OCI-LY7 (cell line): ENCODE measurements around the gene NCOA3. TPM values are rescaled to one million over a fixed set of nuclear protein-coding genes. Genes with fewer than 3 reads are reported as not detected.

ENCODE experiments used
- BruUV-seq: library from RNA; stranded (reverse); fragments of 400-500 nt; replicated peaks from 2 replicates; lab custom pipeline; 2021; lab: Mats Ljungman, UMichigan
- CTCF ChIA-PET: fragments of 300-600 bp; sonication (Branson Sonifier 250); formaldehyde crosslinking; loops from one replicate; lab custom pipeline; 2022; ENCODE audit warnings: antibody characterized with exemption; ENCODE audit not compliant: unreplicated experiment; lab: Charles Lee
- POLR2A ChIA-PET: fragments of 300-600 bp; sonication (Branson Sonifier 250); formaldehyde crosslinking; loops from one replicate; lab custom pipeline; 2022; ENCODE audit warnings: antibody characterized with exemption; lab: Charles Lee
- DNase-seq: peaks from one replicate; pipeline ENCODE4 v3.0.0-alpha.2; 2015; ENCODE audit warnings: low spot score
- H2AFZ ChIP-seq: fragments of 200-600 bp; sonication (generic), shearing (Covaris generic); 2 replicates; pipeline ENCODE4 v1.6.1; 2014; ENCODE audit warnings: mild to moderate bottlenecking, antibody characterized with exemption, low read length, moderate library complexity
- H3K27ac ChIP-seq: fragments of 200-600 bp; sonication (generic); 2 replicates; pipeline ENCODE4 v1.5.1; 2014; ENCODE audit warnings: mixed run types, low read depth, mild to moderate bottlenecking, moderate library complexity, low read length, inconsistent platforms; ENCODE audit not compliant: poor library complexity, severe bottlenecking
- H3K36me3 ChIP-seq: fragments of 200-600 bp; sonication (generic); 2 replicates; pipeline ENCODE4 v1.6.1; 2014; ENCODE audit warnings: mild to moderate bottlenecking, antibody characterized with exemption, low read length, moderate library complexity, mixed read lengths; ENCODE audit not compliant: insufficient read depth
- H3K4me1 ChIP-seq: fragments of 200-600 bp; sonication (generic); 2 replicates; pipeline ENCODE4 v1.5.1; 2014; ENCODE audit warnings: mild to moderate bottlenecking, low read length; ENCODE audit not compliant: insufficient read depth, poor library complexity, severe bottlenecking
- H3K4me2 ChIP-seq: fragments of 200-600 bp; sonication (generic); 2 replicates; pipeline ENCODE4 v1.6.1; 2014; ENCODE audit warnings: mild to moderate bottlenecking, low read length
- H3K4me3 ChIP-seq: fragments of 200-600 bp; sonication (generic); 2 replicates; pipeline ENCODE4 v1.5.1; 2014; ENCODE audit warnings: mild to moderate bottlenecking, low read depth, low read length; ENCODE audit not compliant: poor library complexity, severe bottlenecking
- H3K79me2 ChIP-seq: fragments of 200-600 bp; sonication (generic); 2 replicates; pipeline ENCODE4 v1.6.1; 2016; ENCODE audit warnings: low read depth, mild to moderate bottlenecking, low read length, moderate library complexity, mixed read lengths; ENCODE audit not compliant: insufficient read depth
- H3K9me2 ChIP-seq: fragments of 200-600 bp; sonication (generic); 2 replicates; pipeline ENCODE4 v1.6.1; 2016; ENCODE audit warnings: mild to moderate bottlenecking, low read length, mixed read lengths; ENCODE audit not compliant: insufficient read depth
- H3K9me3 ChIP-seq: fragments of 200-600 bp; sonication (generic); 2 replicates; pipeline ENCODE4 v1.6.1; 2014; ENCODE audit warnings: mild to moderate bottlenecking, mixed run types, low read length, mixed read lengths
- H4K20me1 ChIP-seq: fragments of 200-600 bp; sonication (generic); 2 replicates; pipeline ENCODE4 v1.6.1; 2014; ENCODE audit warnings: mild to moderate bottlenecking, antibody characterized with exemption, low read length, moderate library complexity, mixed read lengths; ENCODE audit not compliant: insufficient read depth
- EZH2phosphoT487 ChIP-seq: fragments of 200-600 bp; sonication (generic); IDR thresholded peaks from 2 replicates; pipeline ENCODE4 v1.6.1; 2018; ENCODE audit warnings: low read depth, borderline replicate concordance, mild to moderate bottlenecking, mixed run types, antibody characterized with exemption, low read length, moderate library complexity, mixed read lengths
- intact Hi-C: fragments of 100-400 bp; cut with micrococcal nuclease; formaldehyde crosslinking; loops from one replicate; pipeline ENCODE4 v1.10.0; 2022; ENCODE audit not compliant: unreplicated experiment
- total RNA-seq, 2 experiments: library from RNA; depleted of rRNA in 1 of 2; stranded (reverse); fragments of >200 nt in 1 of 2; shearing (Covaris generic) in 1 of 2; gene quantifications; 2 replicates each; pipeline ENCODE4 v1.2.3, GENCODE V29; 2014 to 2022
- TF ChIP-seq, protein P1 (sequence below): fragments of 200-600 bp; sonication (generic); conservative IDR thresholded peaks from 2 replicates; pipeline ENCODE4 v1.5.1; 2014; ENCODE audit warnings: mild to moderate bottlenecking, antibody characterized with exemption, low read length, moderate library complexity, mixed read lengths

The NCOA3 gene
- total RNA-seq, 2 experiments from 2014 or later, result 50.5 to 75.6 TPM

DNA sequence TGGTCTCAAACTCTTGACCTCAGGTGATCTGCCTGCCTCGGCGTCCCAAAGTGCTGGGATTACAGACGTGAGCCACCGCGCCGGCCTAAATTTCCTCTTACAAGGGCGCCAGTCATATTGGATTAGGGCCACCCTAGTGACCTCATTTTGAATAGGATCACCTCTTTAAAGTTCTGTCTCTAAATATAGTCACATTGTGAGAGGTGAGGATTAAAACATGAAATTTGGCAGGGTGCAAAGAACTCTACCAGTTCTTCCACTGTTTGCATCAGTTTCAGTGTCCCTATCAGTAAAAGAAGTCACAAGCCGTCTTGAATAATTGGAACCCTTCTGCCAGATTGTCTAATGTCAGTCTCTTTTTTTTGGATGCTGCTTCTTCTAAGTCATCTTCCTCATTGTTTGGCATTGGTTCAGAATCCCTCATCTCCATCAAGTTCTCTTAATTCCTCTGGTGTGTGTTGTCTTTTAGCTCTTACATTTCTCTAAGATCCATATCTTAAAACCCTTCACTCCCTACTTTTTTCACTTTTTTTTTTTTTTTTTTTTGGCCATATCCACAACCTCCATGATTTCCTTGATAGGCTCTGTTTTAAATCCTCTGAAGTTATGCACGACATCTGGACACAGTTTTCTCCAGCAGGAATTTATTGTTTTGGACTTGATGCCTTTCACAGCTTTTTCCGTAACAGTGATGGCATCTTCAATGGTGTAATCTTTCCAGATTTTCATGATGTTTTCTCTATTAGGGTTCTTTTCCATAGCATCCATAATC lies 56.8 kb downstream of the NCOA3 start:
- DNase-seq, result no peak
- no peaks in the 10 kb centered on the region for H3K9me2 ChIP-seq
- BruUV-seq, result no TSS peak
- peaks cover 32% of the 10 kb centered on the region for H4K20me1 ChIP-seq
- peak overlapping the region; percentile 13; the same call in 1 of the 2 replicates for H3K4me2 ChIP-seq
- peaks cover 87% of the 10 kb centered on the region for H3K79me2 ChIP-seq
- no peak overlapping the region for H3K27ac ChIP-seq
- H3K4me3 ChIP-seq, result no peak overlapping the region
- peaks cover 9% of the 10 kb centered on the region for H3K36me3 ChIP-seq
- H2AFZ ChIP-seq, result no peak overlapping the region
- H3K9me3 ChIP-seq, result no peaks in the 10 kb centered on the region; the same call in 1 of the 2 replicates
- H3K4me1 ChIP-seq, result peaks cover 75% of the 10 kb centered on the region
- CTCF ChIA-PET, result no interaction called here
- intact Hi-C loops, result no loop called here
- POLR2A ChIA-PET, result interaction anchor here (0.5 to 0.7 kb wide), 4 partner anchors 10 to 105 kb away, joined by 3 to 5 read pairs (median 4); no protein-coding TSS in a partner anchor
- TF ChIP-seq, protein P1, sequence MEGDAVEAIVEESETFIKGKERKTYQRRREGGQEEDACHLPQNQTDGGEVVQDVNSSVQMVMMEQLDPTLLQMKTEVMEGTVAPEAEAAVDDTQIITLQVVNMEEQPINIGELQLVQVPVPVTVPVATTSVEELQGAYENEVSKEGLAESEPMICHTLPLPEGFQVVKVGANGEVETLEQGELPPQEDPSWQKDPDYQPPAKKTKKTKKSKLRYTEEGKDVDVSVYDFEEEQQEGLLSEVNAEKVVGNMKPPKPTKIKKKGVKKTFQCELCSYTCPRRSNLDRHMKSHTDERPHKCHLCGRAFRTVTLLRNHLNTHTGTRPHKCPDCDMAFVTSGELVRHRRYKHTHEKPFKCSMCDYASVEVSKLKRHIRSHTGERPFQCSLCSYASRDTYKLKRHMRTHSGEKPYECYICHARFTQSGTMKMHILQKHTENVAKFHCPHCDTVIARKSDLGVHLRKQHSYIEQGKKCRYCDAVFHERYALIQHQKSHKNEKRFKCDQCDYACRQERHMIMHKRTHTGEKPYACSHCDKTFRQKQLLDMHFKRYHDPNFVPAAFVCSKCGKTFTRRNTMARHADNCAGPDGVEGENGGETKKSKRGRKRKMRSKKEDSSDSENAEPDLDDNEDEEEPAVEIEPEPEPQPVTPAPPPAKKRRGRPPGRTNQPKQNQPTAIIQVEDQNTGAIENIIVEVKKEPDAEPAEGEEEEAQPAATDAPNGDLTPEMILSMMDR, result no peak
- TF ChIP-seq EZH2phosphoT487, result no peak

DNA sequence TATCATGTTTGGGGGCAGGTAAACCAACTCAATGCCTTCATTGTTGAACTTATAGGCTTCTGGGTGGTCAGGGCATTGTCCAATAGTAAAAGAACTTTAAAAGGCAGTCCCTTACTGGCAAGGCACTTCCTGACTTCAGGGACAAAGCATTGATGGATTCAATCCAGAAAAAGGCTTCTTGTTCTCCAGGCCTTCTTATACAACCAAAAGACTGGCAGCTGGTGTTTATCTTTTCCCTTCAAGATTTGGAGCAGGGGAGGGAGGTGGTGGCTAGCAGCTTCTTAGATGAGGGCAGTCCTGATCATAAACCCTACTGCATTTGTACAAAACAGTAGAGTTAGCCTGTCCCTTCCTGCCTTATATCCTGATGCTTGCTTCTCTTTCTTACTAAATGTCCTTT lies 57.5 kb downstream of the NCOA3 start:
- Histone ChIP-seq H3K27ac (no peak overlapping the region), H3K9me3 (no peaks in the 10 kb centered on the region; the same call in 1 of the 2 replicates), H2AFZ (no peak overlapping the region), H3K4me3 (no peak overlapping the region), H3K9me2 (no peaks in the 10 kb centered on the region), H3K4me2 (peak overlapping the region; percentile 13), H3K4me1 (peaks cover 81% of the 10 kb centered on the region), H4K20me1 (peaks cover 32% of the 10 kb centered on the region), H3K36me3 (peaks cover 9% of the 10 kb centered on the region), H3K79me2 (peaks cover 94% of the 10 kb centered on the region)
- DNase-seq, result no peak
- intact Hi-C loops, result no loop called here
- ChIA-PET POLR2A (interaction anchor here (0.6 to 0.7 kb wide), 2 partner anchors 55 to 106 kb away, joined by 4 to 5 read pairs; no protein-coding TSS in a partner anchor), CTCF (no interaction called here)
- BruUV-seq, result no TSS peak
- TF ChIP-seq EZH2phosphoT487, result no peak
- TF ChIP-seq, protein P1, result no peak
